ENCODE results near the gene SRXN1.

- TF ChIP-seq CTCF (IDR thresholded peaks at IDR 0.05) (no peak), POLR2A (IDR thresholded peaks at IDR 0.05) (no peak)
Measured at GRCh38 chr20:638579-638978, 14.4 kb downstream of the SRXN1 start.

All from thyroid gland (tissue), 4 donors.